ENCODE data around the gene GABRG3. TPM values are rescaled to one million over a fixed set of nuclear protein-coding genes. Genes with fewer than 3 reads are reported as not detected.

GABRG3 gene
- total RNA-seq, 1 experiment from 2014 or later, result not detected

DNA sequence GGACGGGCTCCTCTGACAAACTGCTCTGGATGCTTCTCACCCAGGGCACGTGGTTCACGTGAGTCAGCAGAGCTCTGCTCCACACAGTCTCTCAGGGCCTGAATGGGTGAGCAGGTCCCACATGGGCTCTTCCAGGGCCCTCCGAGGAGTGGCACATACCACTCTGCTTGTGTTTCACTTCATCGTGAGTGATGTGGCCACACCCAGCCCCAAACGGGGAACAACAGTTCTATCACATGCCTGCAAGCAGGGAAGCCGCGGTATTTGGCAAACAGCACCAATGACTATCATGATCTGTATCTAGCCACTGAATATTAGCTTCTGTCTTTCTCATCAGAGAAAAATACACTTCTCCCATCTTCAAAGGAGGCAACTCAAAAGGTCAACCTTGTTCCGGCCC is 352.8 kb downstream of the GABRG3 start:
- no peaks in the 10 kb centered on the region for H3K9me2 ChIP-seq (replicated peaks; ENCODE audit: insufficient read depth, low read length)
- H3K27ac ChIP-seq (ENCODE audit: low read length), result no peak overlapping the region
- H3K36me3 ChIP-seq (ENCODE audit: insufficient read depth, low read length), result no peaks in the 10 kb centered on the region
- no peak overlapping the region for H3K4me3 ChIP-seq (ENCODE audit: low read length)
- H3K4me2 ChIP-seq (ENCODE audit: low read depth, low read length, poor library complexity, severe bottlenecking), result no peak overlapping the region
- H3K9me3 ChIP-seq (ENCODE audit: low read length), result peaks cover 44% of the 10 kb centered on the region
- H3K4me1 ChIP-seq (ENCODE audit: low read length), result no peaks in the 10 kb centered on the region
- H3K9ac ChIP-seq (ENCODE audit: low read length), result no peak overlapping the region
- DNase-seq, result no peak
- H3K27me3 ChIP-seq (ENCODE audit: low read length), result no peaks in the 10 kb centered on the region
- H2AFZ ChIP-seq (ENCODE audit: low read length), result no peak overlapping the region
- H4K20me1 ChIP-seq (ENCODE audit: insufficient read depth, low read depth, low read length), result no peaks in the 10 kb centered on the region
- no peaks in the 10 kb centered on the region for H3K79me2 ChIP-seq (ENCODE audit: low read length)

DNA sequence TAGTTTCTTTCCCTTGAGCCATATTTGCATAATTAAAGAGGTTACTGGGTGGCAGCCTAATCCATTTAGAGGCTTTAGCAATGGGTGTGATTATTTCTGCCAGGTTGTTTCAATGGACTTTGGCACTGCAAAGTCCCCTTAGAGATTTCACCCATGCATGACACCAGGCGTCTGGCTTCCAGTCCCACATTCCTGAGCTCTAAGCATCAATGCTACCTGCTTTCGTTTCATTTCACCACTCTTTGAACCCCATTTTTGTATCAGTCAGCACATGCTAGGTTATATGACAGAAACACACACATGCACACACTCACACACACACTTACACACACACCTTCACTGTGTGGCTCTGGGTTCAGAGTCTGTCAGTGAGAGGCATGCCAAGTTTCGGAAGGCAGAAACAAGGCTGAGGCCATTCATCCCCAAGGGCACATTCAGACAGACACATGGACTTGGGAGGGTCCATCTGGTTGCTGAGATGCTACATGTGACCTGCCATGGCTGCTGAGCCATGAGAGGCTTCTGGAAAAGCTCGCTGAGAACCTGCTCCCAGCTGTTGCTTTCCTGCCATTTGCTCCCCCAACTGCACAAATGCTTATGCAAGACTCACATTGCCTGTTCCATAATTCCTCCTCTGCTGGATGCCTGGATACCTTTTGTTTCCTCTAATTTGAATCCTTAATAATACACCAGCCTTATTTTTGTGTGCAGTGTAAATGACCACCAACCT is 354.1 kb downstream of the GABRG3 start:
- no peak overlapping the region for H3K4me3 ChIP-seq (ENCODE audit: low read length)
- no peak for DNase-seq
- H4K20me1 ChIP-seq (ENCODE audit: insufficient read depth, low read depth, low read length), result no peaks in the 10 kb centered on the region
- H3K36me3 ChIP-seq (ENCODE audit: insufficient read depth, low read length), result no peaks in the 10 kb centered on the region
- no peak overlapping the region for H2AFZ ChIP-seq (ENCODE audit: low read length)
- H3K27me3 ChIP-seq (ENCODE audit: low read length), result no peaks in the 10 kb centered on the region
- H3K27ac ChIP-seq (ENCODE audit: low read length), result no peak overlapping the region
- no peaks in the 10 kb centered on the region for H3K79me2 ChIP-seq (ENCODE audit: low read length)
- H3K9me3 ChIP-seq (ENCODE audit: low read length), result peaks cover 38% of the 10 kb centered on the region
- H3K9me2 ChIP-seq (replicated peaks; ENCODE audit: insufficient read depth, low read length), result no peaks in the 10 kb centered on the region
- no peak overlapping the region for H3K4me2 ChIP-seq (ENCODE audit: low read depth, low read length, poor library complexity, severe bottlenecking)
- H3K9ac ChIP-seq (ENCODE audit: low read length), result no peak overlapping the region
- no peaks in the 10 kb centered on the region for H3K4me1 ChIP-seq (ENCODE audit: low read length)

DNA sequence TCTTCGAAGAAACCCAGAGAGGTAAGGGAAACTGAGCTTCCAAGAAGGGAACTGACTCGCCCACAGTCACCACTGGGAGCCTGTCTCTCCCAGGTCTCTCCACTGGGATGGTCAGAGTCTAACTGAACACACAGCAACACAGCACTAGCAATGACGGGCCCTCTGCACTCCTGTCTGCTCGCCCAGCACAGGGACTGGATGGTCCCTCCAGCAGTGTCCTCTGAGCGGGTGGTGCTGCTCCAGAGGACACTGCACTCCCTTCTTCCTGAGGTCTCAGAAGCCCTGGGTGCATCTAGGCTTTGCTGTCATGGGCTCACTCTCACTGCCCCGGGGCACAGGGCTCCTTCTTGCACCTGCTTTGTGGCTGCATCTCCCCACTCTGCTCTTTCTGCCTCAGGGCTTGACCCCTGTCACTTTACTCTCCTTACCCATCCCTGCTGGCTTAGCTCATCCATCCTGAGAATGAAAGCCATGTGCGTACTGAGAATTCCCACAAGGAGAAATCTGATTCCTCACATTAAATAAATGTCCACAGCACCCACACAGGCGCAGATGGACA is 356.6 kb downstream of the GABRG3 start:
- H3K4me2 ChIP-seq (ENCODE audit: low read depth, low read length, poor library complexity, severe bottlenecking), result no peak overlapping the region
- H3K4me1 ChIP-seq (ENCODE audit: low read length), result no peaks in the 10 kb centered on the region
- H3K4me3 ChIP-seq (ENCODE audit: low read length), result no peak overlapping the region
- no peaks in the 10 kb centered on the region for H3K36me3 ChIP-seq (ENCODE audit: insufficient read depth, low read length)
- no peaks in the 10 kb centered on the region for H3K27me3 ChIP-seq (ENCODE audit: low read length)
- no peak for DNase-seq
- H3K79me2 ChIP-seq (ENCODE audit: low read length), result no peaks in the 10 kb centered on the region
- H2AFZ ChIP-seq (ENCODE audit: low read length), result no peak overlapping the region
- H3K9ac ChIP-seq (ENCODE audit: low read length), result no peak overlapping the region
- H3K27ac ChIP-seq (ENCODE audit: low read length), result no peak overlapping the region
- H3K9me2 ChIP-seq (replicated peaks; ENCODE audit: insufficient read depth, low read length), result no peaks in the 10 kb centered on the region
- H3K9me3 ChIP-seq (ENCODE audit: low read length), result peaks cover 23% of the 10 kb centered on the region
- no peaks in the 10 kb centered on the region for H4K20me1 ChIP-seq (ENCODE audit: insufficient read depth, low read depth, low read length)

DNA sequence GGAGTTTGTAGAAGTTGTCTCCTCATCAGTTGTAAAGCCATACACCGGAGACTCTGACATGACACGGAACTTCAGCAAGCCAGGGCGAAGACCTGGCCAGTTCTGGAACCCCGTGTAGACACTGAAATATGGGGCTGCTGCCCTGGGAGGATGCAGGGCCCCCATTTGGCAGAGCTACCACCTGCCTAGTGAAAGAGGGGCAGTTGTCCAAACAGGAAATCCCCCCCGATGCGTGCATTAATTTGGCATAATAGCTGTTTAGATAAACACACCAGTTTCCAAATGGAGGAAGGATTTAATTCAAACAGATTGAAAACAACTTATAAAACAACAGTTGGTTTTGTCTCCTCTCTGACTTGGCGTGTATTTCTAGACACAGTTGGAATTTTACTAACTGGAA is 357.2 kb downstream of the GABRG3 start:
- Histone ChIP-seq H3K9ac (ENCODE audit: low read length) (no peak overlapping the region), H3K27ac (ENCODE audit: low read length) (no peak overlapping the region), H3K36me3 (ENCODE audit: insufficient read depth, low read length) (no peaks in the 10 kb centered on the region), H2AFZ (ENCODE audit: low read length) (no peak overlapping the region), H4K20me1 (ENCODE audit: insufficient read depth, low read depth, low read length) (no peaks in the 10 kb centered on the region), H3K79me2 (ENCODE audit: low read length) (no peaks in the 10 kb centered on the region), H3K4me2 (ENCODE audit: low read depth, low read length, poor library complexity, severe bottlenecking) (no peak overlapping the region), H3K9me2 (replicated peaks; ENCODE audit: insufficient read depth, low read length) (no peaks in the 10 kb centered on the region), H3K9me3 (ENCODE audit: low read length) (peaks cover 17% of the 10 kb centered on the region), H3K4me3 (ENCODE audit: low read length) (no peak overlapping the region), H3K27me3 (ENCODE audit: low read length) (no peaks in the 10 kb centered on the region), H3K4me1 (ENCODE audit: low read length) (no peaks in the 10 kb centered on the region)
- DNase-seq, result no peak

DNA sequence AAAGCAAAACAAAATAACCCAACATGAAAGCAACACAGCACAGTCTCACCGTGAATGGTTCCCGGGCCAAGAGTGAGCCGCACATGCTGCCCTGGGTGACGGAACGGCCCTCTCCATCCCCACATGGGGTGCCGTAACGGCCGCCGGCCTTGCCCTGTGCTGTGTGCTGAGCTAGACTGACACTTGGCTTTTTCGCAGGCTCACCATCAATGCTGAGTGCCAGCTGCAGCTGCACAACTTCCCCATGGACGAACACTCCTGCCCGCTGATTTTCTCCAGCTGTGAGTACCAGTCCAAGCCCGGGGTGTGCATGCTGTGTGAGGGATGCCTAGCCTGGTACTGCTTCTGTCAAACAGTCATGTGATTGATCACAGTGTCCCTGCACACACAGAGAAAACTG is 357.6 kb downstream of the GABRG3 start:
- no peak overlapping the region for H3K4me3 ChIP-seq (ENCODE audit: low read length)
- H3K9ac ChIP-seq (ENCODE audit: low read length), result no peak overlapping the region
- H3K27me3 ChIP-seq (ENCODE audit: low read length), result no peaks in the 10 kb centered on the region
- no peaks in the 10 kb centered on the region for H3K79me2 ChIP-seq (ENCODE audit: low read length)
- no peaks in the 10 kb centered on the region for H3K9me2 ChIP-seq (replicated peaks; ENCODE audit: insufficient read depth, low read length)
- DNase-seq, result no peak
- peaks cover 17% of the 10 kb centered on the region for H3K9me3 ChIP-seq (ENCODE audit: low read length)
- H2AFZ ChIP-seq (ENCODE audit: low read length), result no peak overlapping the region
- no peaks in the 10 kb centered on the region for H3K4me1 ChIP-seq (ENCODE audit: low read length)
- H4K20me1 ChIP-seq (ENCODE audit: insufficient read depth, low read depth, low read length), result no peaks in the 10 kb centered on the region
- no peak overlapping the region for H3K4me2 ChIP-seq (ENCODE audit: low read depth, low read length, poor library complexity, severe bottlenecking)
- H3K27ac ChIP-seq (ENCODE audit: low read length), result no peak overlapping the region
- H3K36me3 ChIP-seq (ENCODE audit: insufficient read depth, low read length), result no peaks in the 10 kb centered on the region

DNA sequence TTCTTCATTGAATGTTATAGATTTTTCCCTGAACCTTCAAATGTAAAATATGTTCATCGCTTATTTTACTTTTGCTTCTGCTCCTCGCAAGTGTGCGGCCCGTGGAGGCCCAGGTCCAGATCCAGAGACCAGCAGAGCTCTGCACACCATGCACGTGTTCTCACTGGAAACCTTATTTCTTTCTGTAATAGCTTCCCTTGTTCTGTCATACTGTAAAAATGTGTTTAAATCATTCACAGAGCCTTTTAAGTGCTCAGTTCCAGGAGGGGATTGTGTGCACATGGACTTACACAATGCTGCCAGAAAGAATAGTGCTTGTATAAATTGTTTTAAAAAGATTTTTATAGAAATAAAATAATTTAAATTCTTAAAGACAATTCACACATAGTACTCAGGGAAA is 359.3 kb downstream of the GABRG3 start:
- H3K4me2 ChIP-seq (ENCODE audit: low read depth, low read length, poor library complexity, severe bottlenecking), result no peak overlapping the region
- H3K9me2 ChIP-seq (replicated peaks; ENCODE audit: insufficient read depth, low read length), result no peaks in the 10 kb centered on the region
- no peak overlapping the region for H3K9ac ChIP-seq (ENCODE audit: low read length)
- no peak overlapping the region for H3K4me3 ChIP-seq (ENCODE audit: low read length)
- DNase-seq, result no peak
- no peaks in the 10 kb centered on the region for H4K20me1 ChIP-seq (ENCODE audit: insufficient read depth, low read depth, low read length)
- no peaks in the 10 kb centered on the region for H3K36me3 ChIP-seq (ENCODE audit: insufficient read depth, low read length)
- H3K27ac ChIP-seq (ENCODE audit: low read length), result no peak overlapping the region
- H3K79me2 ChIP-seq (ENCODE audit: low read length), result no peaks in the 10 kb centered on the region
- H3K27me3 ChIP-seq (ENCODE audit: low read length), result no peaks in the 10 kb centered on the region
- H2AFZ ChIP-seq (ENCODE audit: low read length), result no peak overlapping the region
- H3K9me3 ChIP-seq (ENCODE audit: low read length), result peaks cover 24% of the 10 kb centered on the region
- H3K4me1 ChIP-seq (ENCODE audit: low read length), result no peaks in the 10 kb centered on the region

DNA sequence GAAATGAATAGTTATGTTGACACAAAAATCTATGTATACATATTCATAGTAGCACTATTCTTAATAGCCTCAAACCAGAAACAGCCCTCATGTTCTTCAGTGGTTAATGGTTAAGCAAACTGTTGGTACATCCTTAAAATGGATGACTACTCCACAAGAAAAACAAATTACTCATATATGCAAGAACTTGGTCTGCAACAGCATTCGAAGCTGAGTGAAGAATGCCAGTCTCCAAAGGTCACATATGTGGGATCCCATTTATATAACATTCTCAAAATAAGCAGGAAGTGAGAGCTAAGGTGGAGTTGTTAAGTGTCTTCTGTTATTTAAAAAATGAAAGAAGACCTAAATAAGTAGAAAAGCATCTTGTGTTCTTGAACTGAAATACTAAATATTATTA is 365.7 kb downstream of the GABRG3 start:
- H3K79me2 ChIP-seq (ENCODE audit: low read length), result no peaks in the 10 kb centered on the region
- H3K27me3 ChIP-seq (ENCODE audit: low read length), result no peaks in the 10 kb centered on the region
- H3K9ac ChIP-seq (ENCODE audit: low read length), result no peak overlapping the region
- H3K4me2 ChIP-seq (ENCODE audit: low read depth, low read length, poor library complexity, severe bottlenecking), result no peak overlapping the region
- H3K4me1 ChIP-seq (ENCODE audit: low read length), result no peaks in the 10 kb centered on the region
- H3K9me3 ChIP-seq (ENCODE audit: low read length), result peaks cover 36% of the 10 kb centered on the region
- no peak overlapping the region for H3K4me3 ChIP-seq (ENCODE audit: low read length)
- H4K20me1 ChIP-seq (ENCODE audit: insufficient read depth, low read depth, low read length), result no peaks in the 10 kb centered on the region
- no peaks in the 10 kb centered on the region for H3K36me3 ChIP-seq (ENCODE audit: insufficient read depth, low read length)
- no peak for DNase-seq
- no peak overlapping the region for H2AFZ ChIP-seq (ENCODE audit: low read length)
- H3K9me2 ChIP-seq (replicated peaks; ENCODE audit: insufficient read depth, low read length), result no peaks in the 10 kb centered on the region
- H3K27ac ChIP-seq (ENCODE audit: low read length), result no peak overlapping the region

DNA sequence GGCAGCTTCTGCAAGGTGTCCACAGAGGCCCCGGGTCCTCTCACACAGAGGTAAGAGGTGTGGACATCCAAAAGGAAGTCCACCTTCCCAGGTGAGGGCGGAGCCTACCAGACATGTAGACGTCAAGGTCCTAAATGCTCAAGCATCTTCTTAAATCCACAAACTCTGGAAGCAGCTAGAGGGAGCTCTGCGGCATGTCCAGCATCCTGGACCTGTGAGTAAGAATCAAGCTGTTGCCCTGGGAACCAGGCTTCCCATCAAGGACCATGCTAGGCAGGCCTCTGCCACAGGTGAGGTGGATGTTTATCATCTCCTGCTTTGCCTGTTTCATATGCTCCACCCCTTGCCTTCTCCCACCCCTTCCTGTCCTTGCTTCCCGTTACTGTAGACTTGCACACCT is 368.2 kb downstream of the GABRG3 start:
- Histone ChIP-seq H3K79me2 (ENCODE audit: low read length) (no peaks in the 10 kb centered on the region), H3K4me1 (ENCODE audit: low read length) (no peaks in the 10 kb centered on the region), H3K36me3 (ENCODE audit: insufficient read depth, low read length) (no peaks in the 10 kb centered on the region), H3K9ac (ENCODE audit: low read length) (no peak overlapping the region), H4K20me1 (ENCODE audit: insufficient read depth, low read depth, low read length) (no peaks in the 10 kb centered on the region), H2AFZ (ENCODE audit: low read length) (no peak overlapping the region), H3K4me3 (ENCODE audit: low read length) (no peak overlapping the region), H3K27me3 (ENCODE audit: low read length) (no peaks in the 10 kb centered on the region), H3K4me2 (ENCODE audit: low read depth, low read length, poor library complexity, severe bottlenecking) (no peak overlapping the region), H3K9me3 (ENCODE audit: low read length) (peaks cover 46% of the 10 kb centered on the region), H3K9me2 (replicated peaks; ENCODE audit: insufficient read depth, low read length) (no peaks in the 10 kb centered on the region), H3K27ac (ENCODE audit: low read length) (no peak overlapping the region)
- DNase-seq, result no peak

Measured in Karpas-422 (cell line).